ENCODE data around the gene PERP.
A peak's percentile ranks its signal among the peaks of the same experiment; 100 is the strongest.
"Not testable (repeated sequence)": the region's sequence is repeated elsewhere in the genome, so short reads cannot be mapped to it uniquely, and the experiment has no call there.

The PERP gene

GRCh38 chr6:138107078-138107751 is at the start of gene PERP:
PERP (minus strand) TSS chr6:138107419; CDS start chr6:138107340, 79 bp downstream.
- peaks cover 0 to 14% (median 4%) of the 10 kb centered on the region in 5 donors for H3K27me3 ChIP-seq (ENCODE audit: control insufficient read depth in 5 of 5, insufficient read depth in 4 of 5, low read length in 5 of 5)
- no peaks in the 10 kb centered on the region for H3K9me3 ChIP-seq (ENCODE audit: control insufficient read depth in 5 of 5, low read length in 5 of 5)
- peak within 1 kb of the TSS; percentile 66 to 89 (median 74) for H3K4me3 ChIP-seq (ENCODE audit: low read depth in 1 of 5, low read length in 5 of 5)
- H3K4me1 ChIP-seq (ENCODE audit: control insufficient read depth in 5 of 5, insufficient read depth in 5 of 5, low read length in 5 of 5), result peaks cover 0 to 21% (median 16%) of the 10 kb centered on the region in 5 donors
- H3K27ac ChIP-seq (ENCODE audit: low read depth, low read length), result no peak within 1 kb of the TSS
- no peaks in the 10 kb centered on the region for H3K36me3 ChIP-seq (ENCODE audit: control insufficient read depth in 5 of 5, insufficient read depth in 5 of 5, low read length in 5 of 5)
- peak within 1 kb of the TSS in 3 of 5 donors; percentile 63 to 81 (median 72) for H3K9ac ChIP-seq (ENCODE audit: low read length in 5 of 5)

GRCh38 chr6:138155443-138155842 is 48.2 kb upstream of the PERP start:
- Histone ChIP-seq H3K27ac (ENCODE audit: low read depth, low read length) (no peak overlapping the region), H3K9me3 (ENCODE audit: control insufficient read depth in 5 of 5, low read length in 5 of 5) (peaks cover 0 to 4% (median 0%) of the 10 kb centered on the region in 5 donors), H3K4me3 (ENCODE audit: low read depth in 1 of 5, low read length in 5 of 5) (no peak overlapping the region), H3K36me3 (ENCODE audit: control insufficient read depth in 5 of 5, insufficient read depth in 5 of 5, low read length in 5 of 5) (no peaks in the 10 kb centered on the region), H3K9ac (ENCODE audit: low read length in 5 of 5) (no peak overlapping the region), H3K4me1 (ENCODE audit: control insufficient read depth in 5 of 5, insufficient read depth in 5 of 5, low read length in 5 of 5) (no peaks in the 10 kb centered on the region), H3K27me3 (ENCODE audit: control insufficient read depth in 5 of 5, insufficient read depth in 4 of 5, low read length in 5 of 5) (peaks cover 0 to 3% (median 2%) of the 10 kb centered on the region in 5 donors)

DNA sequence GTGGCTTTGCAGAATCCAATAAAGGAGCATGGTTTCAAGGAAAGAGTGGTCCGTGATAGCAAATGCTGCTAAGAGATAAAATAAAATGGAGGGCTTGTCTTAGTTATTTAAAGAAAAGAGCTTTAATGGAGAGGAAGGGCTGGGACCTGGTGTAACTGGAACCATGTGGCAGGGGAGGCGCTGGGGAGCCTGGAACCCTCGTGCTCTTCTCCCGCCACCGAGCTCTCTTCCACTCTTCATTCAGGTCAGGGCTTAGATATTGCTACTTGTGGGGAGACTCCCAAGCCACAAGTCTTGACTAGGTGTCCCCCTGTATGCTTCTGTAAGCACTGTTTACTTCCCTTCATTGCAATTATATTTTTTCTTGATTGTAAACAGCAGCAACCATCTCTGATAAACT is 39.3 kb upstream of the PERP start:
- Histone ChIP-seq H3K27me3 (ENCODE audit: control insufficient read depth in 5 of 5, insufficient read depth in 4 of 5, low read length in 5 of 5) (no peaks in the 10 kb centered on the region), H3K36me3 (ENCODE audit: control insufficient read depth in 5 of 5, insufficient read depth in 5 of 5, low read length in 5 of 5) (no peaks in the 10 kb centered on the region), H3K27ac (ENCODE audit: low read depth, low read length) (no peak overlapping the region), H3K4me1 (ENCODE audit: control insufficient read depth in 5 of 5, insufficient read depth in 5 of 5, low read length in 5 of 5) (no peaks in the 10 kb centered on the region), H3K9me3 (ENCODE audit: control insufficient read depth in 5 of 5, low read length in 5 of 5) (no peaks in the 10 kb centered on the region), H3K4me3 (ENCODE audit: low read depth in 1 of 5, low read length in 5 of 5) (no peak overlapping the region), H3K9ac (ENCODE audit: low read length in 5 of 5) (no peak overlapping the region)

- Histone ChIP-seq H3K27ac (ENCODE audit: low read depth, low read length) (no peak overlapping the region), H3K4me1 (ENCODE audit: control insufficient read depth in 5 of 5, insufficient read depth in 5 of 5, low read length in 5 of 5) (no peaks in the 10 kb centered on the region), H3K27me3 (ENCODE audit: control insufficient read depth in 5 of 5, insufficient read depth in 4 of 5, low read length in 5 of 5) (no peaks in the 10 kb centered on the region), H3K9me3 (ENCODE audit: control insufficient read depth in 5 of 5, low read length in 5 of 5) (no peaks in the 10 kb centered on the region), H3K9ac (ENCODE audit: low read length in 5 of 5) (no peak overlapping the region), H3K36me3 (ENCODE audit: control insufficient read depth in 5 of 5, insufficient read depth in 5 of 5, low read length in 5 of 5) (no peaks in the 10 kb centered on the region), H3K4me3 (ENCODE audit: low read depth in 1 of 5, low read length in 5 of 5) (no peak overlapping the region)
Measured at GRCh38 chr6:138145402-138145801, 38.2 kb upstream of the PERP start.

DNA sequence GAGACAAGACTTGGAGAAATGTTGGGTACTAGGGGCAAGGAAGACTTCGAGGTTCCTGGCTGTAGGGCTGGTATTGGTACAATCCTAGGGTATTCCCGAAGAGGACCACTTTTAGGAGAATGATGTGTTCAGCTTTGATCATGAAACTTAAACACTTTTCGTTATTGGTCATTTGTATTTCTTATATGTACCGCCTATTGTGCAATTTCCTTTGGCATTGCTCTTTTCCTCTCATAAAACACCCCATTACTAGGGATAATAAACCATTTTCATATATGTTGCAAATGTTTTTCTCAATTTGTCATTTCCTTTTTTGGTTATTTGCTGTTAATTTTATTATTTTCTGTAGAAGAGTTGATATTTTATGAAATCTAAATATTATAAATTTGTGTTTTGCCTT is 35.6 kb upstream of the PERP start:
- H3K9ac ChIP-seq (ENCODE audit: low read length in 5 of 5), result no peak overlapping the region
- H3K4me1 ChIP-seq (ENCODE audit: control insufficient read depth in 5 of 5, insufficient read depth in 5 of 5, low read length in 5 of 5), result no peaks in the 10 kb centered on the region
- no peaks in the 10 kb centered on the region for H3K9me3 ChIP-seq (ENCODE audit: control insufficient read depth in 5 of 5, low read length in 5 of 5)

DNA sequence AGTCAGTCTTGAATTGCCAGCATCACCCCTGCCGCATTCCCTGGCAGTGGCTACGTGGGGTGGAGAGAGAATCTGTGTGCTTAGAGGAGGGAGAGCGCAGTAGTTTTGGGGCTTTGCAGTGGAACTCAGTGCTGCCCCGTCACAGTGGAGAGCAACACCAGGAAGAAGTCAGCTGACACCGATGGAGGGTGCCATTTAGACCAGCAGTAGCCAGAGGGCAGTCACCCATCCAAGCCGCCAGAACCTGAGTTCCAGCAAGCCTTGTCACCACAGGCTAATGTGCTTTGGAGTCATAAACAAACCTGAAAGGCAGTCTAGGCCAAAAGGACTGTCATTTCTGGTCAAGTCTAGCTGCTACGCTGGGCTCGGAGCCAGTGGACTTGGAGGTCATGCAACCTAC is 22.0 kb upstream of the PERP start:
- H3K27ac ChIP-seq (ENCODE audit: low read depth, low read length), result no peak overlapping the region
- H3K27me3 ChIP-seq (ENCODE audit: control insufficient read depth in 5 of 5, insufficient read depth in 4 of 5, low read length in 5 of 5), result no peaks in the 10 kb centered on the region
- no peak overlapping the region for H3K9ac ChIP-seq (ENCODE audit: low read length in 5 of 5)
- no peaks in the 10 kb centered on the region for H3K9me3 ChIP-seq (ENCODE audit: control insufficient read depth in 5 of 5, low read length in 5 of 5)
- H3K4me1 ChIP-seq (ENCODE audit: control insufficient read depth in 5 of 5, insufficient read depth in 5 of 5, low read length in 5 of 5), result peaks cover 0 to 17% (median 14%) of the 10 kb centered on the region in 5 donors
- H3K36me3 ChIP-seq (ENCODE audit: control insufficient read depth in 5 of 5, insufficient read depth in 5 of 5, low read length in 5 of 5), result no peaks in the 10 kb centered on the region
- H3K4me3 ChIP-seq (ENCODE audit: low read depth in 1 of 5, low read length in 5 of 5), result peak overlapping the region in 1 of 5 donors; percentile 9

More for the DNA sequence above, 35.6 kb upstream of the PERP start:
- no peak overlapping the region for H3K27ac ChIP-seq (ENCODE audit: low read depth, low read length)
- H3K27me3 ChIP-seq (ENCODE audit: control insufficient read depth in 5 of 5, insufficient read depth in 4 of 5, low read length in 5 of 5), result no peaks in the 10 kb centered on the region
- no peaks in the 10 kb centered on the region for H3K36me3 ChIP-seq (ENCODE audit: control insufficient read depth in 5 of 5, insufficient read depth in 5 of 5, low read length in 5 of 5)
- no peak overlapping the region for H3K4me3 ChIP-seq (ENCODE audit: low read depth in 1 of 5, low read length in 5 of 5)

DNA sequence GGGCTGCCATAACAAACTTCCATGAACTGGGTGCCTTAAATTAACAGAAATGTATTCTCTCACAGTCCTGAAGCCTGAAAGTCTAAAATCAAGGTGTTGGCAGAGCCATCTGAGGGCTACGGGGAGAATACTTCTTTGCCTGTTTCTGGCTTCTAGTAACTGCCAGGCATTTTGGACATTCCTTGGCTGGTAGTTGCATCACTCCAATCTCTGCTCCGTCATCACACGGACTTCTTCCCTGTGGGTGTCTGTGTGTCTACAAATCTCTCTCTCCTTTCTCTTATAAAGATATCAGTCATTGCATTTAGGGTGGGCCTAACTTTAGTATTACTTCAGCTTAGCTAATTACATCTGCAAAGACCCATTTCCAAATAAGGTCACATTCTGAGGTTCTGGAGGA is 20.9 kb upstream of the PERP start:
- Histone ChIP-seq H3K9me3 (ENCODE audit: control insufficient read depth in 5 of 5, low read length in 5 of 5) (no peaks in the 10 kb centered on the region), H3K27ac (ENCODE audit: low read depth, low read length) (no peak overlapping the region), H3K4me3 (ENCODE audit: low read depth in 1 of 5, low read length in 5 of 5) (no peak overlapping the region)

GRCh38 chr6:138124096-138124495 is 16.9 kb upstream of the PERP start:
- Histone ChIP-seq H3K4me1 (ENCODE audit: control insufficient read depth in 5 of 5, insufficient read depth in 5 of 5, low read length in 5 of 5) (peaks cover 0 to 15% (median 7%) of the 10 kb centered on the region in 5 donors), H3K9ac (ENCODE audit: low read length in 5 of 5) (no peak overlapping the region), H3K27ac (ENCODE audit: low read depth, low read length) (no peak overlapping the region), H3K4me3 (ENCODE audit: low read depth in 1 of 5, low read length in 5 of 5) (no peak overlapping the region), H3K36me3 (ENCODE audit: control insufficient read depth in 5 of 5, insufficient read depth in 5 of 5, low read length in 5 of 5) (no peaks in the 10 kb centered on the region), H3K9me3 (ENCODE audit: control insufficient read depth in 5 of 5, low read length in 5 of 5) (no peaks in the 10 kb centered on the region), H3K27me3 (ENCODE audit: control insufficient read depth in 5 of 5, insufficient read depth in 4 of 5, low read length in 5 of 5) (no peaks in the 10 kb centered on the region)

More for the DNA sequence above, 20.9 kb upstream of the PERP start:
- H3K36me3 ChIP-seq (ENCODE audit: control insufficient read depth in 5 of 5, insufficient read depth in 5 of 5, low read length in 5 of 5), result no peaks in the 10 kb centered on the region
- no peaks in the 10 kb centered on the region for H3K27me3 ChIP-seq (ENCODE audit: control insufficient read depth in 5 of 5, insufficient read depth in 4 of 5, low read length in 5 of 5)
- peaks cover 0 to 17% (median 14%) of the 10 kb centered on the region in 5 donors for H3K4me1 ChIP-seq (ENCODE audit: control insufficient read depth in 5 of 5, insufficient read depth in 5 of 5, low read length in 5 of 5)
- no peak overlapping the region for H3K9ac ChIP-seq (ENCODE audit: low read length in 5 of 5)

- no peaks in the 10 kb centered on the region for H3K36me3 ChIP-seq (ENCODE audit: control insufficient read depth in 5 of 5, insufficient read depth in 5 of 5, low read length in 5 of 5)
- H3K4me3 ChIP-seq (ENCODE audit: low read depth in 1 of 5, low read length in 5 of 5), result no peak overlapping the region
- H3K4me1 ChIP-seq (ENCODE audit: control insufficient read depth in 5 of 5, insufficient read depth in 5 of 5, low read length in 5 of 5), result peaks cover 0 to 22% (median 17%) of the 10 kb centered on the region in 5 donors
- no peak overlapping the region for H3K9ac ChIP-seq (ENCODE audit: low read length in 5 of 5)
- no peak overlapping the region for H3K27ac ChIP-seq (ENCODE audit: low read depth, low read length)
- no peaks in the 10 kb centered on the region for H3K9me3 ChIP-seq (ENCODE audit: control insufficient read depth in 5 of 5, low read length in 5 of 5)
- H3K27me3 ChIP-seq (ENCODE audit: control insufficient read depth in 5 of 5, insufficient read depth in 4 of 5, low read length in 5 of 5), result peaks cover 0 to 4% (median 0%) of the 10 kb centered on the region in 5 donors
Measured at GRCh38 chr6:138119976-138120375, 12.8 kb upstream of the PERP start.

DNA sequence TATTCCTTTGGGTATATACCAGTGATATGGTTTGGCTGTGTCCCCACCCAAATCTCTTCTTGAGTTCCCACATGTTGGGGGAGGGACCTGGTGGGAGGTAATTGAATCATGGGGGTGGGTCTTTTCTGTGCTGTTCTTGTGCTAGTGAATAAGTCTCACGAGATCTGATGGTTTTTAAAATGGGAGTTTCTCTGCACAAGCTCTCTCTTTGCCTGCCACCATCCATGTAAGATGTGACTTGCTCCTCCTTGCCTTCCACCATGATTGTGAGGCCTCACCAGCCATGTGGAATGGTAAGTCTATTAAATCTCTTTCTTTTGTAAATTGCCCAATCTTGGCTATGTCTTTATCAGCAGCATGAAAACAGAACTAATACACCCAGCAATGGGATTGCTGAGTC is 12.0 kb upstream of the PERP start:
- not testable (repeated sequence) for H3K27ac ChIP-seq (ENCODE audit: low read depth, low read length); H3K9me3 ChIP-seq (ENCODE audit: control insufficient read depth in 5 of 5, low read length in 5 of 5); H3K9ac ChIP-seq (ENCODE audit: low read length in 5 of 5); H3K27me3 ChIP-seq (ENCODE audit: control insufficient read depth in 5 of 5, insufficient read depth in 4 of 5, low read length in 5 of 5); H3K36me3 ChIP-seq (ENCODE audit: control insufficient read depth in 5 of 5, insufficient read depth in 5 of 5, low read length in 5 of 5); H3K4me3 ChIP-seq (ENCODE audit: low read depth in 1 of 5, low read length in 5 of 5)
- H3K4me1 ChIP-seq (ENCODE audit: control insufficient read depth in 5 of 5, insufficient read depth in 5 of 5, low read length in 5 of 5), result peaks cover 0 to 22% (median 17%) of the 10 kb centered on the region in 5 donors

All from subcutaneous abdominal adipose tissue (tissue), 5 donors.